HG02763 (cell line): ENCODE results near the gene TJP3.

Experiments used
- ATAC-seq: cut with Tn5 transposase; IDR thresholded peaks from one replicate; pipeline ENCODE4 v1.9.1; 2021; ENCODE audit warnings: mild to moderate bottlenecking, moderate library complexity; ENCODE audit not compliant: unreplicated experiment

TJP3 gene

DNA sequence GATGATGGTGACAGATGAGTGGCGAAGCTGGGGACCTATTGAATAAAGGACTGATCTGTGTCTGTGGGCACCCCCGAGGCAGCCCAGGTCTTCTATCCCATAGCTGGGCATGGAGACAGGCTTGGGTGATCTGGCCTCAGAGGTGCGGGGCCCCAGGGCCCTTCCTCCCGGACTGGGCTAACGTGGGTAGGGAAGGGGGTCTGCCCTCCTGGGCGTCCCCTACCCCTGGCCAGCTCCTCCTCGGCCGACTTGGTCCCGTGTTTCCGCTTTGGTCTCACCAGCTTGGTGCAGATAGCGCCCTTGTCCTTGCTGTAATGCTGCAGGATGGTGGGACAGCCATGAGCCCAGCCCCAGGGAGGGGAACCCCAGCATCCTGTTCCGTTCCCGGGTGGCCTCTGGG lies 74.7 kb downstream of the TJP3 start:
- ATAC-seq, result no peak

DNA sequence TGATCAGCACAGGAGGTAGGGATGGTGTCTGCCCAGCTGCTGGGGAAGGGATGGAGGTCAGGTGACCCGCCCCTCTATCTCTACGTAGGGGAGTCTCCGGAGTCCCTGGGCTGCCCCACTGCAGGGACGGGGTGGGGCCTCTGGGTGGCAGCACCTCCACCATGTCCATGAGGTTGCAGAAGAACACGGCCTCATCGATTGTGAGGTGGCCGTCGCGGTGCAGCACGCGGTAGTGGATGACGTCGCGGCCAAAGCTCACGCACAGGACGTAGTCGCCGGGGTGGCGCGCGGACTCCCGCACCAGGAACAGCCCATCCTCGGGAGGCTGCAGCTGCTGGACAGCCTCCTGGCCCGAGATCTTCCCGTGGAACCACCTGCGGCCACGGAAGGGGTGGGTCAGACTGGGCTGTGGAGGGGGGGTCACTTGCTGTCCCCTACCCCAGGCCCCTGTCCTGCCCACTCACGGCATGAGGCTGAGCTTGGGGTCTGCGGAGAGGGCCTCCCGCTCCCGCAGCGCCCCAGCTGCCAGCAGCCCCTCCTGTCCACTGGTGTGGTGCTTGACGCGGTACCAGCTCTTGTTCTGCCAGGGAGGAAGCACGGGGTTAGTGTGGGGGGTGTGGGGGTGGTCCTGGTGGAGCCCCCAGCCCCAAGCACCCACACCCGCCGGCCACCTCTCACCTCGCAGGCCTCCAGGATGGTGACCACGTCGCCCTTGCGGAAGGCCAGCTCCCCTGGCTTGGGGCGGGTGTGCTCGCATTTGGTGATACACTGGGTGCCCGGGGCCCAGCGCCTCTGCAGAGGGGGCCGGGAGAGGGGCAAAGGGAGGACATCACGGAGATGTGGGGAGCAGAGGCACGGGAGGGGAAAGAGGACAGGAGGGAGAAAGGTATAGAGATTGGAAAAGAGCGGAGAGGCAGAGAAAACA lies 75.7 kb downstream of the TJP3 start:
- no peak for ATAC-seq

DNA sequence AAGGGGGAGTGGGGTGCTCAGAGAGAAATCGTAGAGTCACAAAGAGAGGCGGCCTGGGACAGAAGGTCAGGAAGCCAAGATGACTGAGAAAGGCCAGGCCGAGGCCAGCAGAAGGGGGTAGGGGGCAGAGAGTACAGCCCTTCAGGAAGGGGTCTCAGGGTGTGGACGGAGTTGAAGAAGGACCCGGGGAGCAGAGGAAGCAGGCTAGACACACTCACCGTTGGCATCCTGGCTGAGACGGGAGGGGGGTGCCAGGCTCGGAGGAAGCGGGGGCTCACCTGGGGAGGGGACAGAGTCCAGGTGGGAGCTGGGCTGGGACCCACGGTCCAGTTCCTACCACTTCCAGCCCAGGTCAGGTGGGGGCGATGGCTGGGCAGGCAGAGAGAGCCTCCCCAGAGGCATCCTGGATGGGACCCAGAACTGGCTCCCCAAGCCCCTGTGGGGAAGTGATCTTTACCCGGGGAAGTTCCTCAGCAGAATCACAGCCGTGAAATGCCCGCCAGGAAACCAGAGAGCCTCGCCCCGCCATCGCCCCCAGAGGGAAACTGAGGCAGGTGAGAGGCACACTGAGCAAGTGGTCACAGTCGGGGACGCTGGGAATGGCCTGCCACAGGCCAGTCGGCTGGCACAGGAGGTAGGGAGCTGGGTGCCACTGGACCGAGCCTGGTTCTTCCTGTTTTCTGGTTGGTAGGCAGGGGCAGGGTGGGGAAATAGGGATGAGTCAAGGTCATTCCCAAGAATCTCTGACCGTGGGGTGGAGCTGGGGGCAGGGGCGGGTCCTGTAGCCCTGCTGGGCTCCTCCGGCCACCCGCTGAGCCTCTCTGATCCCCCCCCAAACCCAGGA lies 76.6 kb downstream of the TJP3 start:
- ATAC-seq, result no peak

DNA sequence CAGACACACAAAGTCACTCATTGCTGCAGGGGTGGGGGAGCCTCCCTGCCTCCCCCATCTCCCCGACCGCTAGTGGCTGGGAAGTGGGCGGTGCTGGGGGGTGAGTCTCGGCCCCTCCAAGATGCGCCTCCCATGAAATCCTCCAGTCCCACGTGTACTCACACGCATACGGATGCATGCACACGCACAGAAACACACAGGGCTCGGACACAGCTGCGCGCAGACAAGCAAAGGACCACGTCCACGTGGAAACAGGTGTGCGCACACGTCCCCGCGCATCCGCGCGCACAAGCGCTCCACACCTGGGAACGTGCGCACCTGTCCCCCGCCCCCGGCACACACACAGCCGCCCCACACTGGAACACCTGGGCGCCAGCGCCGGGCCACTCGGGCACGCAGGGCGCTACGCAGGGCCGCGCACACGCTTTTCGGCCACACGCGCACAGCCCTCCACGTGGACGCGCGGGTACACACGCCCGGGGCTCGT lies 77.3 kb downstream of the TJP3 start:
- no peak for ATAC-seq

DNA sequence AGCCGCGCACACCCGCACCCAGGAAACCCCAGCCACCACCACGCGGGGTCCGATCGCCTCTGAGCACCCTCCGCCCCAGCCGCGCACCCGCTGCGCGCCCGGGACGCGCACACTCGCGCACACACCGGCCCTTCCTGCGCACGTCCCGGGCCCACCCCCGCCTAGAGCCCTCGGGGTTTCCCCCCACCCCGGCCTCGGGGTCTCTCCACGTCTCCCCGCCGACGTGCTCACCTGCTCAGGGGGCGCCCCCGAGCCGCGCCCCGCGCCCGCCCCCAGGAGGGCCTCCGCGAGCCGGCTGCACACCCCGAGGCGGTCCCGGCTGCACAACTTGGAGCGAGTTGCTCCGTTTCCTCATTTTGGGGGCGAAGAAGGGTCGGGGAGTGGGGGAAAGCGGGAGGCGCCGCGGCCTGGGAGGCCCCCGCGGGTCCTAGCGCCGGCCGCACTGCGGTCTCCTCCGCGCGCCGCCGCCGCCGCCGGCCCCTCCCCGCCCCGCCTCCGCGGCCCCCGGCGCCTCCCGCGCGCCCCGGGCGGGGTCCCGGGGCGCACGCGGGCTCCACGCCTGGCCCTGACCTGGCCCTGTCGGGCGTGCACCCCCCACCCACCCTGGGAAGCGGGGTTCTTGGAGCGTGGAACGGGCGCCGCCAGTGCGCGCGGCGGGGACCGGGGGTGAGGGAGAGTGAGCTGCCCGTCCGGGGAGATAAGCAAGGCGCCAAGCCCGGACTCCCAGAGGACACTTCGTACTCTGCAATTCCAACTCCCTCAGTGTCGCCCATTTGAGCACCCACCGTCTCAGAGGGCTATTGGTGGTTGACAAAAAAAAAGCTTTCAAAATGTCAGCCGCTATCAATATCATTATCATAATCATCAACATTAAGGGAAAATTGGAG lies 78.0 kb downstream of the TJP3 start, which contains the start of gene MATK:
TSS of gene MATK (minus strand) at position 444 of the 887 bp plus-strand sequence. CDS start 1,246 bp downstream, outside the sequence.
- no peak for ATAC-seq

DNA sequence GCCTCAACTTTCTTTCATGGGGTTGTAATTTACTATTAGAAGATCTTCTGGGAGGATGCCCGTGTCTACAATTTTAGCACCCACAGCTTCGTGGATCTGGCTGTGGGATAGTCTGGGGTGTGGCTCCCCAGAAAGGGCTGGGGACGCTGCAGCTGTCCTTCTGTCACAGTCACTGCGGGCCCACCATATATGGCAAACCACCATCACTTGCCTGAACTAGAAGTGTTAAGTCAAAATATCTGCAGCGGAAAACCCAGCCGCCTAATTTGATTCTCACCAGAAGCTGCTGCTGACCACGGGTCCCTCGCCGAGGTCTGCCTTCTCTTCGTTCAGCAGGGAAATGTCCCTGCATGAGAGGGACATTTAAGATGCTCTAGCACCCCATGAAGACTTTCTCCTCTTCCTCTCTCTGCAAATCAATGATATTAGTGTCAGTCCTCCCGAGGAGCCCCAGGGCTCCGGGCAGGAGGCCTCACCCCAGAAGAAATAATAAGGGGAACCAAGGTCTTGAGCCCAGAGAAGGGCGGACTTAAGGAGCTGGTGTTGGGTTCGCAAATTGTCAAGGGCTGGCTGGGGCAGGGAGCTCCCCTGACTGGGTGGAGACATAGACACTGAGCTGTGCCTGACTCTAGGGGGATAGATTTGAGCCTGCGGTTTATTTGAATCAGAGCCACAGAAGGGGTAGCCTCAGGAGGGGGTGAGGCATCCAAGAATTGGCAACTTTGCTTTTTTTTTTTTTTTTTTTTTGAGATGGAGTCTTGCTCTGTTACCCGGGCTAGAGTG lies 81.0 kb downstream of the TJP3 start:
- ATAC-seq, result no peak

DNA sequence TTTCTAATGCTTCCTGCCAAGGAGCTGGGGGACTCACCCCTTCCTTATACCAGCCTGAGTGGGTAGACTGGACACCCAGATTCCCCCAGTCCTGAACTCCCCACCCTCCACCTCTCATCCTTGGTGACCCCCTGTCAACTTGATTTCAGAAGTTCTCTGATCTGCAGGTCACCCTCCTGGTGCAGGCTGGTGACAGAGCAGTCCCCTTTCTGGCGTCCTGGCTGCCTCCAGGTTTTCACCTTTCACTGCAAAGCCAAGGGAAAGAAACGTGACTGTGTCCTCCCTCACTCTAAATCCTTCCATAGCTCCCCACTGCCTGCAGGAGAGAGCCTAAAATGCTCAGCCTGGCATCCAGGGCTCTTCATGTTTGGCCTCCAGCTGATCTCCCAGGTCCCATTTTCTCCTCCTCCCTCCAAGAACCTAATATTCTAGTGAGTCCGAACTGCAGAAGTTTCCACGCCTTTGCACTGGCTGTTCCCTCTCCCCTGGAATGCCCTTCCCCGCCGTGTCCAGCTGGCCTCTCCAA lies 82.1 kb downstream of the TJP3 start:
- ATAC-seq, result no peak

DNA sequence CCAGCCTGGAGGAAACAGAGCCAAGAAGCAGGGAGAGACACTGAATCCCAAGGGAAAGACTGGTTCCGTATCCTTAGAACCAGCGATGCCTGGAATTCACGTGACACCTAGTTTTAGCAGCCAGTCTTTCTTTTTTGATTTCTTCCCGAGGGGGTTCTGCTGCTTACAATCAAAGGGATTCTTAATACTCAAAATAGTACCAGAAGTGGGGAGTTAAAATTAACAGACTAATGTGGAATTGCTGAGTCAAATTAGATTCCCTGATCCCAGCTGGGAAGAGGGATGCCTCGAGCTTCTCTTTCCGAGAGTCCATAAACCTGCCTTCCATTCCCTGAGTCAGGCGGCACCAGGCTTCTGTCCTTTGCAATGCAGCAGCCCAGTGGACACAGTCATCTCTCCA lies 82.8 kb downstream of the TJP3 start:
- no peak for ATAC-seq

DNA sequence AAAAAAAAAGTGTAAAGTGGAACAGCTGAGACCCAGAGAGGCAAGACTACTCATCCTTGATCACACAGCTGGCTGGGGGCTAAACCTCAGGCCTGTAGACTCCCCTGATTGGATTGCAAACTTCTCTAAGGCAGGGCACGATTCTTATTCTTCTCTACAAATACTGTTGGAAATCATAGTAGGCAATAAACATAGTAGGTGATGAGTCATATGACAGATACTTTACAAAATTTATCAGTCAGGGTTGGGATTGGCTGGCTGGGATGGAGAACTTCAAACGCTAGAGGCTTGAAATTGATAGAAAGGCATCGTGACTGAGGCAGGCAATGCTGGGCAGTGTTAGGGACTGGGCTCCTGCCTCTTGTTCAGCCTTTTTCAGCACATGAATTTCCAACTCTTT lies 83.9 kb downstream of the TJP3 start:
- ATAC-seq, result no peak

DNA sequence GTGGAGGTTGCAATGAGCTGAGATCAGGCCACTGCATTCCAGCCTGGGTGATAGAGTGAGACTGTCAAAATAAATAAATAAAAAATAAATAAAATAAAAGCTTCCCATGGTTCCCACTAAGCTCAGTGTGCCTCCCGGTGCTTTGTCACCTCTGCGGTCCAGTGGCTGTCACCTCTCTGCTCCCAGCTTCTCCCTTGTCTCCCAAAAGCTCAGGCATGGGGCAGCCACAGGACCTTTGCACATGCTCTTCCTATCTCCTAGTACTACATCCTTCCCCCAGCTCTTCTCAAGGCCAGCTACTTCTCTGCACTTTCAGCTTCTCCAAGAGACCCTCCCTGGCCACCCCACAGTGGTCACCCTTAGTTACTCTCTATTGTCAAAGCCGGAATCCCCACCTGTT lies 85.6 kb downstream of the TJP3 start:
- no peak for ATAC-seq

DNA sequence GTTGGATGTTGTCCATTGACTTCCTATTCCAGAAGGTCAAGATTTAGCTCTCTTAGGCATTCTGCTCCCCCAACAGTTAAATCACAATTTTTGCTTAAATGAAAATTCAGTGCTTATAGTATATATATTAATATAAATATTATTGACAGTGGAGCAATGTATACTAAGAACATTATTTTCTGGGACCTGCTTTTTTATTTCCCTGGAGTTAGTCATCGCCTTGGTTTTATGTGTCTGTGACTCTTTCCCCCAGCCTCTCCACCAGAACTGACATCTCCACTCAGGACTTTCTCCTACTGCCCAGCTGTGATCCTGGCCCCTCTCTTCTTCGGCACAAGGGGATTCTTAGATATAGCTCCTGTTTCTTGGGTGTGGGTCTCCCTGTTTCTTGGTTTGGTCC lies 88.2 kb downstream of the TJP3 start:
- ATAC-seq, result no peak

DNA sequence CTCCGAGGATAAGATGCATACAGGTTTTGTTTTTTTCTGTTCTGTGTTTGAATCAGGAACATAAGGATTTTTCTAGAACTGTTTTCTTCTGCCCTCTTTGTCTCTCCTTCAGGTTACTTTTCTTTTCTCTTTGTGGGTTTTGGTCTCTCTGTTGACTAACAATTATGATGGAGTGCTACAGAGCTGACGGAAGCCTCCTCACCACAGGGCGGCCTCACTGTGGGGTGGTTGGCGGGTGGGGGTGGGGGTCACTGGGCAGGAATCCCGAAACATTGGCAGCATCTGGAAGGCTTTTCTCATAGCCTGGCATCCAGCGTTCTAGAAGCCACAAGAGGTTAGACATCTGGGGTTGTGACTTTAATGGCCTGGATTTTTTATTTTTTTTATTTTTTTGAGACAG lies 90.0 kb downstream of the TJP3 start:
- no peak for ATAC-seq
